Tibial nerve (tissue), 3 donors: ENCODE measurements around the gene RAB11FIP5.

ENCODE experiments used
- POLR2A ChIP-seq, 2 donors: fragments of 450-650 bp; IDR thresholded peaks; one replicate each; pipeline ENCODE4 v1.6.1; 2017; ENCODE audit warnings: antibody characterized with exemption in 2 of 2, mild to moderate bottlenecking in 2 of 2, moderate library complexity in 2 of 2
- TF ChIP-seq, protein P1 (sequence below), 5 experiments: fragments of 200-600 bp in 3 of 5; fragments of 450-650 bp in 2 of 5; sonication (generic) in 3 of 5; IDR thresholded peaks; one replicate each; pipeline ENCODE4 v1.5.1; 2016 to 2019; ENCODE audit warnings: antibody characterized with exemption in 5 of 5, mild to moderate bottlenecking in 3 of 5, moderate library complexity in 2 of 5

DNA sequence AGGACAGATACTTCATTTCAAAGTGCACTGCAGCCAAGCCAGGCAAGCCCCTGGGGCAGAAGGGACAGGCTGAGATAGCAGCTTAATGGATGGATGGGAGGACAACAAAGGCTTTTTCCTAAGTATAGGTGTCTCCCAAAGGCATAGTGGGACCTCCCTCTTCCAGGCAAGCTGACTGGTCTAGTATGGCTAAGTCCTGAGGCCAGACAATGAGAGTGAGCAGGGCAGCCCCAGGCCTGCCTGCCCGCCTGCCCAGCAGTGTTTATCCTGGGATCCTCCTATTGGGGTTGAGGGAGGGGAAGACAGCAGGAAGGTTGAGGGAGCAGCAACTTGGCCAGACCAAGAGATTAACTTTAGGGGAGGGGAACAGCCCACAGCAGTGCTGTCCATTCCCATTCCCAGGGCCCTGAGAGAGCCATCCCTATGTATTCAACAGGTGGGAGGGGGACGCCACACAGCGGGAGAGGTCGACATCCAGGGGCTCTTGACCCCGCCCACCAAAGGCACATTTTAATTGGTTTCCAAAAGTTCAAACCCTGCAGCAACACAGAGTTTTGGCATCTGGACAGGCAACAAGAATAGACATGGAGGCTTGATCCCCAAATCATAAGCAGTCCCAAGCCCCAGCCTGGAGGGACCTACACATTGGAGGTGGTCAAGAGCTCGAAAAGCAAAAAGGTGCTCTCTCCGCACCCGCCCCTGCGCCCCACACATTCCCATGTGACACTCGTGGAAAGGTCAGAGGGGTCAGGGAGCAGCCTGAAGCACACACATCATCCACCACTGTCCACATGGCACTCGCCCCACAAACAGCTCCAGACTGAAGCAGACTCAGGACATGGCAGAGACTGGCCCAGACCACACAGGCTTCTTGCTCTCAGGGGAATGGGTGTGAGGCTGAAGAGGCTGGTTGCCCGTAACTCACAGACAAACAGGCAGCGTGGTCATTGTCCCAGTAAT is 38.4 kb downstream of the RAB11FIP5 start:
- TF ChIP-seq, protein P1, sequence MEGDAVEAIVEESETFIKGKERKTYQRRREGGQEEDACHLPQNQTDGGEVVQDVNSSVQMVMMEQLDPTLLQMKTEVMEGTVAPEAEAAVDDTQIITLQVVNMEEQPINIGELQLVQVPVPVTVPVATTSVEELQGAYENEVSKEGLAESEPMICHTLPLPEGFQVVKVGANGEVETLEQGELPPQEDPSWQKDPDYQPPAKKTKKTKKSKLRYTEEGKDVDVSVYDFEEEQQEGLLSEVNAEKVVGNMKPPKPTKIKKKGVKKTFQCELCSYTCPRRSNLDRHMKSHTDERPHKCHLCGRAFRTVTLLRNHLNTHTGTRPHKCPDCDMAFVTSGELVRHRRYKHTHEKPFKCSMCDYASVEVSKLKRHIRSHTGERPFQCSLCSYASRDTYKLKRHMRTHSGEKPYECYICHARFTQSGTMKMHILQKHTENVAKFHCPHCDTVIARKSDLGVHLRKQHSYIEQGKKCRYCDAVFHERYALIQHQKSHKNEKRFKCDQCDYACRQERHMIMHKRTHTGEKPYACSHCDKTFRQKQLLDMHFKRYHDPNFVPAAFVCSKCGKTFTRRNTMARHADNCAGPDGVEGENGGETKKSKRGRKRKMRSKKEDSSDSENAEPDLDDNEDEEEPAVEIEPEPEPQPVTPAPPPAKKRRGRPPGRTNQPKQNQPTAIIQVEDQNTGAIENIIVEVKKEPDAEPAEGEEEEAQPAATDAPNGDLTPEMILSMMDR (IDR thresholded peaks at IDR 0.05), result no peak
- TF ChIP-seq POLR2A (IDR thresholded peaks at IDR 0.05), result no peak
